ENCODE data around the gene DENND1A. TPM values are rescaled to one million over a fixed set of nuclear protein-coding genes. Genes with fewer than 3 reads are reported as not detected.

The DENND1A gene
- polyA plus RNA-seq, 1 experiment: 16.2 TPM

- DNase-seq (ENCODE audit: low read depth, low spot score): no peak
- ChIA-PET POLR2A (no interaction called here), CTCF (no interaction called here)
- TF ChIP-seq CTCF (IDR thresholded peaks at IDR 0.05; ENCODE audit: low read depth, low read length): no peak
- no peak overlapping the region for H3K4me3 ChIP-seq (ENCODE audit: low read depth, low read length)
- peaks cover 19% of the 10 kb centered on the region for H3K9me3 ChIP-seq (ENCODE audit: control insufficient read depth, insufficient read depth, low read length)
- peaks cover 4% of the 10 kb centered on the region for H3K27me3 ChIP-seq (ENCODE audit: control insufficient read depth, insufficient read depth, low read length)
- no peak overlapping the region for H3K27ac ChIP-seq (ENCODE audit: low read depth, low read length)
These were observed 43.8 kb upstream of the DENND1A start for GRCh38 chr9:123973590-123974223.

DNA sequence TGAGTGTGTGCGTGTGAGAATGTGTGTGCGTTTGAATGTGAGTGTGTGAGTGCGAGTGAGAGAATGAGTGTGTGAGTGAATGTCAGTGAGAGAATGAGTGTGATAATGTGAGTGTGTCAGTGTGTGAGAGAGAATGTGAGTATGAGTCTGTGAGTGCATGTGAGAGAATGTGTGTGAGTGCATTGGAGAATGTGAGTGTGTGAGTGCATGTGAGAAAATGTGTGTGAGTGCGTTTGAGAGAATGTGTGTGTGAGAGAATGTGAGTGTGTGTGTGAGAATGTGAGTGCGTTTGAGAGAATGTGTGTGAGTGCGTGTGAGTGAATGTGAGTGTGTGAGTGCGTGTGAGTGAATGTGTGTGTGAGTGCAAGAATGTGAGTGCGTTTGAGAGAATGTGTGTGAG lies 42.7 kb upstream of the DENND1A start:
- CTCF ChIA-PET: no interaction called here
- H3K9me3 ChIP-seq (ENCODE audit: control insufficient read depth, insufficient read depth, low read length): peaks cover 19% of the 10 kb centered on the region

DNA sequence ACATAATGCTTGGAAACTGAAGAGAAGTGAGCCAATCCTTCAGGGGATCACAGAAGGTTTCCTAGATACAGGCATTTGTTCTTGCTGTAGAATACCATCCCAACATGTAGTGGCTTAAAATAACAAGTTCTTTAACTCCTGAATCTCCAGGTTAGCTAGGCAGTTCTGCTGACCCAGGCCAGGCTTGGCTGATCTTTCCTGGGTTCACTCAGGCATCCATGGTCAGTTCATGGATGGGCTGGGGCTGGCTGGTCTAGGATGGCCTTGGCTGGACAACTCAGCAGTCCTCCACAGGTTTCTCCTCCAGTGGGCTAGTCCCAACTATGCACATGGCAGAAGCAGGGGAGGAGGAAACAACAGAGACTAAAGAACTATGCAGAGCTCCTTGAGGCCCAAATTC lies 37.4 kb upstream of the DENND1A start:
- peaks cover 5% of the 10 kb centered on the region for H3K27me3 ChIP-seq (ENCODE audit: control insufficient read depth, insufficient read depth, low read length)
- DNase-seq (ENCODE audit: low read depth, low spot score): no peak
- no peak overlapping the region for H3K4me3 ChIP-seq (ENCODE audit: low read depth, low read length)
- TF ChIP-seq CTCF (IDR thresholded peaks at IDR 0.05; ENCODE audit: low read depth, low read length): no peak
- H3K27ac ChIP-seq (ENCODE audit: low read depth, low read length): no peak overlapping the region
- peaks cover 8% of the 10 kb centered on the region; the same call in 1 of the 2 replicates for H3K9me3 ChIP-seq (ENCODE audit: control insufficient read depth, insufficient read depth, low read length)
- ChIA-PET CTCF (no interaction called here), POLR2A (no interaction called here)

More for the DNA sequence above, 42.7 kb upstream of the DENND1A start:
- no peak overlapping the region for H3K27ac ChIP-seq (ENCODE audit: low read depth, low read length)
- POLR2A ChIA-PET: no interaction called here
- no peak overlapping the region for H3K4me3 ChIP-seq (ENCODE audit: low read depth, low read length)
- DNase-seq (ENCODE audit: low read depth, low spot score): no peak
- peaks cover 4% of the 10 kb centered on the region for H3K27me3 ChIP-seq (ENCODE audit: control insufficient read depth, insufficient read depth, low read length)
- TF ChIP-seq CTCF (IDR thresholded peaks at IDR 0.05; ENCODE audit: low read depth, low read length): no peak

GRCh38 chr9:123965801-123966686 lies 36.1 kb upstream of the DENND1A start:
- Histone ChIP-seq H3K27ac (ENCODE audit: low read depth, low read length) (no peak overlapping the region), H3K4me3 (ENCODE audit: low read depth, low read length) (no peak overlapping the region), H3K9me3 (ENCODE audit: control insufficient read depth, insufficient read depth, low read length) (no peaks in the 10 kb centered on the region), H3K27me3 (ENCODE audit: control insufficient read depth, insufficient read depth, low read length) (peaks cover 8% of the 10 kb centered on the region)
- POLR2A ChIA-PET: no interaction called here
- CTCF ChIA-PET: no interaction called here
- DNase-seq (ENCODE audit: low read depth, low spot score): no peak
- TF ChIP-seq CTCF (IDR thresholded peaks at IDR 0.05; ENCODE audit: low read depth, low read length): no peak

DNA sequence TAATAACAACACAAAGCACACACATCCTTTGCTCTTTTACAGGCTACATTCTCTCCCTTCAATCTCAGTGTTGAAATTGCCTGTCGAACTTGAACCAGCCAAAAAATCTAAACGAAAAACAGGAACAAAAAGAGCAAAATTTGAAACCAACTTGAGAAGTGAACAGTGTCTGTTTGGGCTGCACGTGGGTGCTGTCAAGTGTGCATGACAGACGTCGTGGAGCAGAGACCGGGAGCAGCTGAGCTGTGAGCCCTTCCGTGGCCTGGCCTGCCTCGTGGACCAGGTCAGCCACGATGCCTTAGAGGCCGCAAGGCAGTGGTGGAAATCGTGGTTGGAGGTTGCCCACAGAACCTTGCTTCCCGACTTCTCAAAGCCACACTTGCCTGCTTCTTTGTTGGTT lies 34.8 kb upstream of the DENND1A start:
- H3K27me3 ChIP-seq (ENCODE audit: control insufficient read depth, insufficient read depth, low read length): peaks cover 10% of the 10 kb centered on the region
- H3K27ac ChIP-seq (ENCODE audit: low read depth, low read length): no peak overlapping the region
- ChIA-PET CTCF (no interaction called here), POLR2A (no interaction called here)
- no peak overlapping the region for H3K4me3 ChIP-seq (ENCODE audit: low read depth, low read length)
- no peak for DNase-seq (ENCODE audit: low read depth, low spot score)
- TF ChIP-seq CTCF (IDR thresholded peaks at IDR 0.05; ENCODE audit: low read depth, low read length): no peak
- no peaks in the 10 kb centered on the region for H3K9me3 ChIP-seq (ENCODE audit: control insufficient read depth, insufficient read depth, low read length)
